Liver (tissue), 9 donors: ENCODE data around the gene LCK. TPM values are rescaled to one million over a fixed set of nuclear protein-coding genes. Genes with fewer than 3 reads are reported as not detected.

ENCODE experiments used
- DNase-seq: peaks from one replicate; pipeline ENCODE4 v3.0.0-alpha.2; 2017; ENCODE audit warnings: low spot score
- H3K27ac ChIP-seq, 2 donors: one replicate each; pipeline ENCODE4 v1.7.0; 2013; ENCODE audit warnings: inconsistent platforms in 2 of 2, low read length in 2 of 2, control low read depth in 1 of 2, low read depth in 1 of 2, mild to moderate bottlenecking in 1 of 2
- H3K27me3 ChIP-seq, 4 donors: one replicate each; pipeline versions ENCODE4 v1.6.1 to v1.7.0; 2013; ENCODE audit warnings: low read length in 3 of 4, inconsistent platforms in 1 of 4, mild to moderate bottlenecking in 1 of 4, moderate library complexity in 1 of 4; ENCODE audit not compliant: control insufficient read depth in 4 of 4, insufficient read depth in 4 of 4
- H3K36me3 ChIP-seq, 4 donors: one replicate each; pipeline versions ENCODE4 v1.6.1 to v1.7.0; 2013; ENCODE audit warnings: low read length in 3 of 4, mild to moderate bottlenecking in 3 of 4, low read depth in 1 of 4, moderate library complexity in 1 of 4; ENCODE audit not compliant: control insufficient read depth in 4 of 4, insufficient read depth in 3 of 4
- H3K4me1 ChIP-seq, 4 donors: one replicate each; pipeline versions ENCODE4 v1.6.1 to v1.7.0; 2013; ENCODE audit warnings: low read length in 3 of 4, mild to moderate bottlenecking in 3 of 4, moderate library complexity in 1 of 4; ENCODE audit not compliant: control insufficient read depth in 4 of 4, insufficient read depth in 4 of 4
- H3K4me3 ChIP-seq, 3 donors: one replicate each; pipeline versions ENCODE4 v1.6.1 to v1.7.0; 2013; ENCODE audit warnings: low read length in 3 of 3, control low read depth in 1 of 3, low read depth in 1 of 3, mild to moderate bottlenecking in 1 of 3
- H3K9ac ChIP-seq, 2 donors: one replicate each; pipeline ENCODE4 v1.7.0; 2013; ENCODE audit warnings: low read length in 2 of 2, mild to moderate bottlenecking in 2 of 2, moderate library complexity in 2 of 2, control low read depth in 1 of 2, low read depth in 1 of 2
- H3K9me3 ChIP-seq, 4 donors: one replicate each; pipeline versions ENCODE4 v1.6.1 to v1.7.0; 2013; ENCODE audit warnings: low read length in 3 of 4; ENCODE audit not compliant: control insufficient read depth in 4 of 4
- ATF3 ChIP-seq: IDR thresholded peaks from 2 replicates; pipeline ENCODE4 v1.6.1; 2016; ENCODE audit warnings: antibody characterized with exemption
- CTCF ChIP-seq: fragments of 150-350 bp; IDR thresholded peaks from 2 replicates; pipeline ENCODE4 v1.5.1; 2017; ENCODE audit warnings: improper control_type of control experiment, low read depth, low read length; ENCODE audit not compliant: missing input control
- EGR1 ChIP-seq, 2 donors: IDR thresholded peaks; 2 replicates each; pipeline ENCODE4 v1.6.1; 2016 to 2018; ENCODE audit warnings: antibody characterized with exemption in 2 of 2, low read depth in 2 of 2
- FOXA1 ChIP-seq: IDR thresholded peaks from 2 replicates; pipeline ENCODE4 v1.6.1; 2016; ENCODE audit warnings: antibody characterized with exemption
- FOXA2 ChIP-seq: IDR thresholded peaks from 2 replicates; pipeline ENCODE4 v1.6.1; 2016; ENCODE audit warnings: antibody characterized with exemption
- GABPA ChIP-seq, 2 donors: IDR thresholded peaks in 1 of 2; conservative IDR thresholded peaks in 1 of 2; 2 replicates each; pipeline ENCODE4 v1.6.1; 2016; ENCODE audit warnings: antibody characterized with exemption in 2 of 2, mild to moderate bottlenecking in 1 of 2, moderate library complexity in 1 of 2
- HNF4A ChIP-seq, 2 donors: conservative IDR thresholded peaks; 2 replicates each; pipeline ENCODE4 v1.6.1; 2016; ENCODE audit warnings: antibody characterized with exemption in 2 of 2, mild to moderate bottlenecking in 2 of 2
- HNF4G ChIP-seq: IDR thresholded peaks from 2 replicates; pipeline ENCODE4 v1.6.1; 2016; ENCODE audit warnings: antibody characterized with exemption
- JUND ChIP-seq, 2 donors: IDR thresholded peaks; 2 replicates each; pipeline ENCODE4 v1.6.1; 2016; ENCODE audit warnings: antibody characterized with exemption in 2 of 2
- MAX ChIP-seq: IDR thresholded peaks from 2 replicates; pipeline ENCODE4 v1.6.1; 2016; ENCODE audit warnings: antibody characterized with exemption
- NR2F2 ChIP-seq: IDR thresholded peaks from 2 replicates; pipeline ENCODE4 v1.6.1; 2016; ENCODE audit warnings: antibody characterized with exemption
- RAD21 ChIP-seq, 2 donors: IDR thresholded peaks; 2 replicates each; pipeline ENCODE4 v1.6.1; 2016; ENCODE audit warnings: antibody characterized with exemption in 2 of 2, mild to moderate bottlenecking in 2 of 2
- REST ChIP-seq: IDR thresholded peaks from 2 replicates; pipeline ENCODE4 v1.6.1; 2016; ENCODE audit warnings: antibody characterized with exemption, mild to moderate bottlenecking
- RXRA ChIP-seq, 2 donors: IDR thresholded peaks; 2 replicates each; pipeline ENCODE4 v1.6.1; 2017 to 2018; ENCODE audit warnings: antibody characterized with exemption in 2 of 2, mild to moderate bottlenecking in 1 of 2
- SP1 ChIP-seq: IDR thresholded peaks from 2 replicates; pipeline ENCODE4 v1.6.1; 2018; ENCODE audit warnings: antibody characterized with exemption, mild to moderate bottlenecking
- TAF1 ChIP-seq: conservative IDR thresholded peaks from 2 replicates; pipeline ENCODE4 v1.6.1; 2016; ENCODE audit warnings: antibody characterized with exemption, mild to moderate bottlenecking
- WGBS: extraction: QIAGEN DNeasy Blood & Tissue Kit; methylation state at CpG from one replicate; pipeline ENCODE4 v1.1.7; 2013; 5-methylcytosine and 5-hydroxymethylcytosine counted together
- polyA plus RNA-seq, 2 donors: library from polyadenylated mRNA; stranded (reverse) in 1 of 2; unstranded in 1 of 2; fragments of 200-250 nt in 1 of 2; fragments of >200 nt in 1 of 2; fragmentation: Nextera tagmentation in 1 of 2; extraction: Ambion mirVana in 1 of 2; gene quantifications; one replicate each; pipeline versions ENCODE4 v1.2.1 to v1.2.3, GENCODE V29; 2013 to 2015
- total RNA-seq, 2 donors: library from RNA; depleted of rRNA; stranded (reverse); fragments of >200 nt; gene quantifications; one replicate each; pipeline ENCODE4 v1.2.3, GENCODE V29; 2014
- TF ChIP-seq, protein P1 (sequence below): IDR thresholded peaks from 2 replicates; pipeline ENCODE4 v1.6.1; 2016; ENCODE audit warnings: antibody characterized with exemption
- donor health status: healthy.
- donor health status: healthy.
- donor health status: healthy.
- donor health status: healthy.
- donor health status: healthy.

Gene LCK
- total and polyA plus RNA-seq, 4 donors = 0.93 to 3.8 (median 1.2) TPM

DNA sequence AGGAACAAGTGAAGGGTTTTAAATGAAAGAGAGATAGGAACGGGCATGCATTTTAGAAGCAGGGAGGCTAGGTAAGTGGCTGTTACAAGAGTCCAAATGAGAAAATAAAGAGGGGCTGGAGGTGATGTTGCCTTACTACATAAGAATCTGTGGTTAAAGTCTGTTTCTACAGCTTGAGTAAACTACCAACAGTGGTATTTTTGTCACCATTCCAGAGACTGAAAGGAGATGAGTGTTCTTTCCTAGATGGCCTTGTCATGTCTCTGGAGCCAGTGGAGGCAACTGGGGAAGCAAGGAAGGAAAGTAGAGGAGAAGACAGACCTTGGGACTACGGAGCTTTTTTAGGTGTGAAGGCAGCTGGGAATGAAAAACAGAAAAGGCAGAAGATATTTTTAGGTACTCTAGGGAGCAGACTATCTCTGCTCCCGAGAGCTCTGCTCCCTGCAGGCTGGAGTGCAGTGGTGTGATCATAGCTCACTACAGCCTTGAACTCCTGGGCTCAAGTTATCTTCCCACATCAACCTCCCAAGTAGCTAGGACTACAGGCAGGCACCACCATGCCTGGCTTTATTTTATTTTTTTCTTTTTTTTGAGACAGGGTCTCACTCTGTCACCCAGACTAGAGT, 53.0 kb downstream of the LCK start:
- DNase-seq = no peak
- Histone ChIP-seq H3K27ac (no peak overlapping the region), H3K4me3 (no peak overlapping the region), H3K27me3 (no peaks in the 10 kb centered on the region), H3K9me3 (no peaks in the 10 kb centered on the region), H3K9ac (no peak overlapping the region), H3K36me3 (peaks cover 5 to 27% (median 21%) of the 10 kb centered on the region in 4 donors), H3K4me1 (peaks cover 0 to 10% (median 2%) of the 10 kb centered on the region in 4 donors)
- TF ChIP-seq FOXA1 = no peak
- no peak for TF ChIP-seq CTCF
- TF ChIP-seq, protein P1, sequence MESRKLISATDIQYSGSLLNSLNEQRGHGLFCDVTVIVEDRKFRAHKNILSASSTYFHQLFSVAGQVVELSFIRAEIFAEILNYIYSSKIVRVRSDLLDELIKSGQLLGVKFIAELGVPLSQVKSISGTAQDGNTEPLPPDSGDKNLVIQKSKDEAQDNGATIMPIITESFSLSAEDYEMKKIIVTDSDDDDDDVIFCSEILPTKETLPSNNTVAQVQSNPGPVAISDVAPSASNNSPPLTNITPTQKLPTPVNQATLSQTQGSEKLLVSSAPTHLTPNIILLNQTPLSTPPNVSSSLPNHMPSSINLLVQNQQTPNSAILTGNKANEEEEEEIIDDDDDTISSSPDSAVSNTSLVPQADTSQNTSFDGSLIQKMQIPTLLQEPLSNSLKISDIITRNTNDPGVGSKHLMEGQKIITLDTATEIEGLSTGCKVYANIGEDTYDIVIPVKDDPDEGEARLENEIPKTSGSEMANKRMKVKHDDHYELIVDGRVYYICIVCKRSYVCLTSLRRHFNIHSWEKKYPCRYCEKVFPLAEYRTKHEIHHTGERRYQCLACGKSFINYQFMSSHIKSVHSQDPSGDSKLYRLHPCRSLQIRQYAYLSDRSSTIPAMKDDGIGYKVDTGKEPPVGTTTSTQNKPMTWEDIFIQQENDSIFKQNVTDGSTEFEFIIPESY = no peak
- no peak for TF ChIP-seq JUND (IDR thresholded peaks at IDR 0.05)
- TF ChIP-seq RXRA (IDR thresholded peaks at IDR 0.05) = no peak
- TF ChIP-seq TAF1 = no peak
- no peak for TF ChIP-seq EGR1 (IDR thresholded peaks at IDR 0.05; ENCODE audit: low read depth in 2 of 2)
- TF ChIP-seq NR2F2 = no peak
- TF ChIP-seq FOXA2 = no peak
- TF ChIP-seq REST = no peak
- no peak for TF ChIP-seq HNF4G
- no peak for TF ChIP-seq HNF4A (conservative IDR thresholded peaks at IDR 0.05)
- no peak for TF ChIP-seq MAX
- no peak for TF ChIP-seq GABPA (IDR thresholded peaks at IDR 0.05 in 1 of 2, conservative IDR thresholded peaks at IDR 0.05 in 1 of 2)
- TF ChIP-seq ATF3 = no peak
- no peak for TF ChIP-seq RAD21 (IDR thresholded peaks at IDR 0.05)
- no peak for TF ChIP-seq SP1
- WGBS = 86% methylated on average over 3 of the region's 3 CpGs
